ENCODE data around the gene THSD8.

DNA sequence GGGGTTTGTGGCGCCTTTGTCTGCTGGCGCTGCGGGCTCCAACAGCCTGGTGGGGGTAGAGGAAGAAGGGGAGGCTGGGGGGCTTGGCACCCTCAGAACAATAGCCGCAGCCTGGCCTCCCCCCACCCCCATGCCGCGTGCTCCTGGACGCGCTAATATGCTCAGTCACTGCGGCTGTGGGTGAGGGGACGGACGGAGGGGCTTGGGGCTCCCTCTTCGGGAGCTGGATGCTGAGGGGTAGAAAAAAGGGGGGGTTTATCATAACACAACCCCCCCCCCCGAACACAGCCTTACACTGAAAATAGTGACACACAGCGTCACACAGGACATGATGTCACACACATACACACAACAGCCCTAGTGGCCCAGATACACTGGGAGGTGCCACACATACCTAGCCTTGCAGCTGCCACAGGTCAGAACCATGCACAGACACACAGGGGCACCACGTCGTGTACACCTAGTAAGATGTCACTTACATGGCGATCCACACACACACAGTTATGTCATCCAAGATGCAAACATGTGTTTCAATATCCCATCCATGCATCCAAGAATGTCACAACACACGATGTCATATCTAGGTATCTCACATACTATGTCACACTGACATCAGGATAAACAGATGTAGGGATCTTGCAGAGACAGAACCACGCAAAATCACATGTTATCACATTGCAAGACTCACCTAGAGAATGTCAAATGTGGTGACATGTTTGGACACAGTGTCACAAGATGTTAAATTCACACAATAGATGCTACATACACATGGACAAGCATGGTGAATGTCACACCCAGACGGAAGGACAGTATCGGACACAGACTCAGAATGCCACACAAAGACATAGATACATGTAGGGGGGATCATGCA is 37.3 kb downstream of the THSD8 start:
- TF ChIP-seq, protein P1, sequence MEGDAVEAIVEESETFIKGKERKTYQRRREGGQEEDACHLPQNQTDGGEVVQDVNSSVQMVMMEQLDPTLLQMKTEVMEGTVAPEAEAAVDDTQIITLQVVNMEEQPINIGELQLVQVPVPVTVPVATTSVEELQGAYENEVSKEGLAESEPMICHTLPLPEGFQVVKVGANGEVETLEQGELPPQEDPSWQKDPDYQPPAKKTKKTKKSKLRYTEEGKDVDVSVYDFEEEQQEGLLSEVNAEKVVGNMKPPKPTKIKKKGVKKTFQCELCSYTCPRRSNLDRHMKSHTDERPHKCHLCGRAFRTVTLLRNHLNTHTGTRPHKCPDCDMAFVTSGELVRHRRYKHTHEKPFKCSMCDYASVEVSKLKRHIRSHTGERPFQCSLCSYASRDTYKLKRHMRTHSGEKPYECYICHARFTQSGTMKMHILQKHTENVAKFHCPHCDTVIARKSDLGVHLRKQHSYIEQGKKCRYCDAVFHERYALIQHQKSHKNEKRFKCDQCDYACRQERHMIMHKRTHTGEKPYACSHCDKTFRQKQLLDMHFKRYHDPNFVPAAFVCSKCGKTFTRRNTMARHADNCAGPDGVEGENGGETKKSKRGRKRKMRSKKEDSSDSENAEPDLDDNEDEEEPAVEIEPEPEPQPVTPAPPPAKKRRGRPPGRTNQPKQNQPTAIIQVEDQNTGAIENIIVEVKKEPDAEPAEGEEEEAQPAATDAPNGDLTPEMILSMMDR (IDR thresholded peaks at IDR 0.05; ENCODE audit: poor library complexity): no peak
- TF ChIP-seq EZH2 (IDR thresholded peaks at IDR 0.05; ENCODE audit: borderline replicate concordance): no peak
